SK-N-SH (cell line): Measurements from ENCODE around the gene KLK11.

Experiments used
- JUND ChIP-seq: IDR thresholded peaks from 2 replicates; pipeline ENCODE4 v1.4.0; 2012
- POLR2AphosphoS5 ChIP-seq: IDR thresholded peaks from 2 replicates; pipeline ENCODE4 v1.6.1; 2012; ENCODE audit warnings: low read depth, low read length
- RAD21 ChIP-seq: IDR thresholded peaks from 2 replicates; pipeline ENCODE4 v1.6.1; 2012; ENCODE audit warnings: mild to moderate bottlenecking, low read length
- TCF12 ChIP-seq: IDR thresholded peaks from 2 replicates; pipeline ENCODE4 v1.4.0; 2012
- TF ChIP-seq, protein P1 (sequence below): fragments of 200-600 bp; sonication (generic); IDR thresholded peaks from 2 replicates; pipeline ENCODE4 v1.6.1; 2017; ENCODE audit warnings: antibody characterized with exemption, mild to moderate bottlenecking, moderate library complexity

DNA sequence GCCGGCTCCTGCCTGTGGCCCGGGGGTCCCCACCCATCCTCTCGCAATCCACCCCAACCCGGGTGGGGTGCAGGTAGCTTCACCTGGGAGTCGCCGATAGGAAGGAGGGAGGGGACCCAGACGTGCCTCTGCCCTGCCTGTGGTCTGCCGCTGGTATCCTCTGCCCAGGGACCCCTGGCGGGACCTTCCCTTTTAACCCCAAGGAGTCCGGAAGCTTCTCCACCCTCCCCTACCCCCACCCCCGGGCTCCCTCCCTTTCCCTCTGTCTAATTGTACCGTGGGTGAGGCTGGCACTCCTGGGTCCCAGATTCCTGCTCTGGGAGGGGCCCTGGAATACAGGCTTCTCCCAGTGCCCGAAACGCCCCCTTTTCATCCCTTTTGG, 6.9 kb downstream of the KLK11 start, which contains the start of gene KLK10:
- TF ChIP-seq, protein P1, sequence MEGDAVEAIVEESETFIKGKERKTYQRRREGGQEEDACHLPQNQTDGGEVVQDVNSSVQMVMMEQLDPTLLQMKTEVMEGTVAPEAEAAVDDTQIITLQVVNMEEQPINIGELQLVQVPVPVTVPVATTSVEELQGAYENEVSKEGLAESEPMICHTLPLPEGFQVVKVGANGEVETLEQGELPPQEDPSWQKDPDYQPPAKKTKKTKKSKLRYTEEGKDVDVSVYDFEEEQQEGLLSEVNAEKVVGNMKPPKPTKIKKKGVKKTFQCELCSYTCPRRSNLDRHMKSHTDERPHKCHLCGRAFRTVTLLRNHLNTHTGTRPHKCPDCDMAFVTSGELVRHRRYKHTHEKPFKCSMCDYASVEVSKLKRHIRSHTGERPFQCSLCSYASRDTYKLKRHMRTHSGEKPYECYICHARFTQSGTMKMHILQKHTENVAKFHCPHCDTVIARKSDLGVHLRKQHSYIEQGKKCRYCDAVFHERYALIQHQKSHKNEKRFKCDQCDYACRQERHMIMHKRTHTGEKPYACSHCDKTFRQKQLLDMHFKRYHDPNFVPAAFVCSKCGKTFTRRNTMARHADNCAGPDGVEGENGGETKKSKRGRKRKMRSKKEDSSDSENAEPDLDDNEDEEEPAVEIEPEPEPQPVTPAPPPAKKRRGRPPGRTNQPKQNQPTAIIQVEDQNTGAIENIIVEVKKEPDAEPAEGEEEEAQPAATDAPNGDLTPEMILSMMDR, result no peak
- no peak for TF ChIP-seq RAD21
- TF ChIP-seq JUND, result no peak
- TF ChIP-seq TCF12, result no peak
- TF ChIP-seq POLR2AphosphoS5, result no peak
